Epidermal melanocyte (primary cell): ENCODE measurements around the gene SLC17A2.
A peak's percentile ranks its signal among the peaks of the same experiment; 100 is the strongest.

Experiments used
- DNase-seq: peaks from one replicate; pipeline ENCODE4 v3.0.0; 2011; ENCODE audit warnings: low spot score; ENCODE audit not compliant: insufficient read length

SLC17A2 gene, protein sequence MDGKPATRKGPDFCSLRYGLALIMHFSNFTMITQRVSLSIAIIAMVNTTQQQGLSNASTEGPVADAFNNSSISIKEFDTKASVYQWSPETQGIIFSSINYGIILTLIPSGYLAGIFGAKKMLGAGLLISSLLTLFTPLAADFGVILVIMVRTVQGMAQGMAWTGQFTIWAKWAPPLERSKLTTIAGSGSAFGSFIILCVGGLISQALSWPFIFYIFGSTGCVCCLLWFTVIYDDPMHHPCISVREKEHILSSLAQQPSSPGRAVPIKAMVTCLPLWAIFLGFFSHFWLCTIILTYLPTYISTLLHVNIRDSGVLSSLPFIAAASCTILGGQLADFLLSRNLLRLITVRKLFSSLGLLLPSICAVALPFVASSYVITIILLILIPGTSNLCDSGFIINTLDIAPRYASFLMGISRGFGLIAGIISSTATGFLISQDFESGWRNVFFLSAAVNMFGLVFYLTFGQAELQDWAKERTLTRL

DNA sequence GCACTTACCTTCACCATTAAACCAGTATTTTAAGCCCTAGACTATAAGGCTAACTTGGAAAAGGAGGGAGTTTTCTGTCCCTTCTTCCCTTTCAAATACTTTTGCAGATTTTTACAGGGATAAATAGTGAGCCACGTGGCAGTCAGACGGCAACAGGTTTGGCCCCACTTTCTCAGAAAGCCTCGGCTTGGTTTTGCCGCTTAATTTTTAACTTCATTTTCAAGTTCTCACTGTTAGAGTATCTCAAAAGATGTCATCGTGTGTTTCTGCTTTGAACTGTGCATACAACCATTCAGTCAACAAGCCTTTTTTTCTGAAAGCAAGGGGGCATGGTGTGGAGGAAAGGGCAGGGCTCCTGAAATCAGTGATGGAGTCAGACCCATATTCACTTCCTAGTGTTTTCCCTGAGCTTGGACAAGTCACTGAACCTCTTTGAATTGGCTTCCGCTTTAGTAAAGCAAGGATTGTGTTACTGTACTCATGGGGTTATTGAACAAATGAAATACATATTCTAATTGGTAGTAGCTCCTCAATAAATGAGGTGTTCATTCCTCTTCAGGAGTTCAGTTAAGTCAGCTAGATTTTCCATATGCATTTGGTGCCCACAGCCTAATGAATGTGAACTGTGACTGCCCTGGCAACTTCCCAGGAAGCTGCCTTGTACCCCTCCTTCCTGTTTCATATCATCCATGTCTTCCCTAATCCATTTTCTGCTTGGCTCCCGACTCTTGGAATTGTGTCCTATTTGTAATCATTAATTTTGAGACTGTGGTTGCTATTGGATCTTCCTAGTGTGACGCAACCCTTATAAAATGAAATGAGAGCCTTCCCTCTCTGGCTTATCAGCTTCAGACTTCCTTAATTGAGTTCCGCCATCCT is at the start of gene SLC17A2:
Gene SLC17A2, minus strand, starts transcription at position 160 of the 879 bp plus-strand sequence. CDS start 4,895 bp downstream, outside the sequence.
- no peak for DNase-seq

DNA sequence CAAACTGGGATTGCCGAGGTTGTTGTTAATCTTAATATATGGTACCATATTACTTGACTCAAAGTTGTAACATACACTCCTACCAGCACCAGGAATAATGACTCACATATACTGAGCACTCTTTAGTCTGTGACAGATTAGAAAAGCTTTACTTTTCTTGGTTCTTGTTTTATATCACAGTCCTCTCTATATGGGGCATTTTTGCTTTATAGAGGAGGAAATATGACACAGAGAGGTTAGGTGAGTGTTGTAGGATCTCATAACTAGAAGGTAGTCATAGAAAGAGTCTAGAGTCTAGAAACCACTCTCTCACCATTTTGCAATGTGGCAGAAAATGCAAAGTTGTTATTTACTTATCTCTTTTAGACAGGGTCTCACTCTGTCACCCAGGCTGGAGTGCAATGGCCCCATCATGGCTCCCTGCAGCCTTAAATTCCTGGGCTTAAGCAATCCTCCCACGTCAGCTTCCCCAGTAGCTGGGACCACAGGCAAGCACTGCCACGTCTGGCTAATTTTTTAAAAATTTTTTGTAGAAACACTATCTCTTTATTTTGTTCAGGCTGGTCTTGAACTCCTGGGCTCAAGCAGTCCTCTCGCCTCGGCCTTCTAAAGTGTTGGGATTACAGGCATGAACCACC is 45.6 kb upstream of the SLC17A2 start:
- no peak for DNase-seq

DNA sequence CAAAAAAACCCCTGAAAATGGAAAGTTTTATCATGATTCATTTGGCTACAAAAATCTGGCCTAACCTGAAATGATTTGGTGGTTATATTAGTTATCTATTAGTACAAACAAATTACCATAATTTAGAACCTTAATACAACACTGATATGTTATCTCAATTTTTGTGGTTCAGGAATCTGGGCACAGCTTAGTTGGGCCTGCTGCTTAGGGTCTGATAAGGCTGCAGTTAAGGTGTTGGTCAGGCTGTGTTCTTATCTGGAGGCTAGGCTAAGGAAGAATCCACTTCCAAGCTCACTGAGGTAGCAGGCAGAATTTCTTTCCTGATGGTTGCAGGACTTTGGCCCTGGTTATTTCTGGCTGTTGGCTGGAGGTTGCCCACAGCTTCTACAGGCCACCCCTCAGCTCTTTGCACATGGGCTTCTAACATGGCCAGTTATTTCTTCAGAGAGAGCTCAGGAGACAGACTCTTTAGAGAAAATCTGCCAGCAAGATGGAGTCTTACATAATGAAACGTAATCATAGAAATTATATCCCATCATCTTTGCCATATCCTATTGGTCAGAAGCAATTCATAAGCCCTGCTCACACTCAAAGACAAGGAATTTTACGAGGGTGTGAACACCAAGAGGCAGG is 43.5 kb upstream of the SLC17A2 start:
- DNase-seq: no peak

DNA sequence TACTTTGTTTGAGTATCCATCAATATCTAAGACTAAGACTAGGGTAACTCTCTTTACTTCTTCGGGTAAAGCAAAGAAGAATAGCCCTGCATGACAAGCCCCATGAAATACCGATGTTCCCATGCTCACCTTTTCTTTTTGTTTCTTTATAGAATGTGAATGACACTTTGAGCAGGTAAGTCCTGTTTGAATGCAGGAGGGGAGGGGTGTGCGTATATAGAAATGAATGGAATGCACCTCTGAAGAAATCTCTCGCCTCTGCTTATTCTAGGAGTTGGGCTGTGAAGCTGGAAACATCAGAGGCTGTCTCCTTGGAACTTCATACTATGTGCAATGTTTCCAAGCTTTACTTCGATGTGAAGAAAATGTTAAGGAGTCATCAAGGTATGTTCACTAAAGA is 42.4 kb upstream of the SLC17A2 start:
- DNase-seq: no peak

DNA sequence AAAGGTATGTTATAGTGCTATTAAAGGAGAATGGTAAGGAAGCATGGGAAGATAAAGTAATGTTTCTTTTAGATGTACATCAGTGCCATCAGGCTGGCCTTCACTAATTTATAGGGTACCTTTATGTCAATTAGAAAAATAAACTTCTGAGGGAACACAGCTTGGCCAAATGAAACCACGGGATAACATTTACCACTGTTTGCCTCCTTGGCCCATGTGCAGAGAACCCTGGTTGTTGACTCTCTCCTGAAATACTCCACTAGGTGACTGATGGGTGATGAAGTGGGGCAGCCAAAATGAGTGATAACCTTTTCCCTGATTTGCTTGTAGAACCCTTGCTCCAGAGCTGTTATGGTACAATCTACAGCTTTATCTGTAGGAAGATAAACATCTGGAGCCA is 41.6 kb upstream of the SLC17A2 start:
- DNase-seq: no peak

DNA sequence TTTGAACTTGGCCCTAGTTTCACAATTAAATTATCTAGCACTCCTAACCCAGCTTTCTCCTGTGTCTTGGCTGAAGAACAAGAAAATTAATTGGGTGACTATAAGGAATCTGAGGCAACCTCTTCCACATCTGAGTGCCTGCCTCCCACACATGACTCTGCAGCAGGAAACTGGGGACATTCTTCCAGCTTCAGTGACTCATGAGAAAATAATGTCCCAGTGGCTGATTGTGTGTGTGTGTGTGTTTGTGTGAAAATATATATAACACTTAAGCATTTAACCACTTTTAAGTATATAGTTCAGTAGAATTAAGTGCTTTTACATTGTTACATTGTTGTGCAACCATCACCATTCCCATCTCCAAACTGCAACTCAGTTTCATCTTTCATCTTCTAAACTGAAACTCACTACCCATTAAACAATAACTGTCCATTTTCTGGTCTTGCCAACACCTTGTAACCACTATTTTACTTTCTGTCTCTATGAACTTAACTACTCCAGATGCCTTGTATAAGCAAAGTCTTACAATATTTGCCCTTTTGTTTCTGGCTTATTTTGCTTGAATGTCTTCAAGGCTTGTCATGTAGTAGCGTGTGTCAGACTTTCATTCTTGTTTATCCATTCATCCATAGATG is 40.8 kb upstream of the SLC17A2 start:
- DNase-seq: no peak

DNA sequence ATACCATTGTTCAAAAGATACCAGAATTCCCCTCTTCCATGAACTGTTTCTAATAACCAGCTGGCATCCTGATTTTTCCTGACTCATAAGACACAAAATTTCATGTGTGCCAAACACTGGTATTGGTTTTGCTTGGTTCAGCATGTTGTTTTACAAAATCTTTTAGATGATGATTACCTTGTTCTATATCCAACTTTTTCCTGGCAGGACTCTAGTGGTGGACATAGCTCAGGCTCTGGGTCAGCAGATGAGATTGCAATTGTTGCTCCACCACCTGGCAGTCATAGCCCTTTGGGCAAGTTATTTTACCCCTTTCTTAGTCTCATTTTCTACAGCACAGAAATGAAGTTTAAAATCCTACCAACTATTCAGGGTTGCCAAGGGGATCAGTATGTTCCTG is 38.3 kb upstream of the SLC17A2 start:
- no peak for DNase-seq

DNA sequence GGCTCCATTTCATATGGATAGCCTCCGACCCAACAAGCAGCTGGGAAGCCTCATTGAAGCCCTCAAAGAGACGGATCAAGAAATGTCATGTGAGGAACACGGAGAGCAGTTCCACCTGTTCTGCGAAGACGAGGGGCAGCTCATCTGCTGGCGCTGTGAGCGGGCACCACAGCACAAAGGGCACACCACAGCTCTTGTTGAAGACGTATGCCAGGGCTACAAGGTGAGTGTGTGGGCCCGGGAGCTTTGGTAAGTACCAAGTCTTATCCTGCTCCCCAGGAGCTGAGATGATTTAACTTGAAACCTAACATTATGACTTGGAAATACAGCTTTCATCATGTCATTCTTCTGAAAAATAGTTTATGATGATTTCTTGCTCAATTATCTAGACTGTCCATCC is 36.2 kb upstream of the SLC17A2 start:
- no peak for DNase-seq

DNA sequence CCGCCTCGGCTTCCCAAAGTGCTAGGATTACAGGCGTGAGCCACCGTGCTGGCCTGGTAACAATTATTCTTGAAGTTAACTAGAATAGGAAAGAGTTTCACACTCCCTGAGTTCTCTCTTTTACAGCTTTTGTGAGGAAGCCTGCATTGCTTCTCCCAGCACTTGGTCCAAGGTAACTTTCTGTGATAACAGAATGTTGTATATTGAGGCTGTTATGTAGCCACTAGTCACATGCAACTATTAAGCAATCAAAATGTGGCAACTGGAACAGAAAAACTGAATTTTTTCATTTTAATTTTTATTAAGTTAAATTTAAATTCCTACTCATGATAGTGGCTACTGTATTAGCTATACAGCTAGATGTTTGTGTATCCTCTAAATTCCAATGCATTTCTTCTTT is 34.6 kb upstream of the SLC17A2 start:
- DNase-seq: no peak

DNA sequence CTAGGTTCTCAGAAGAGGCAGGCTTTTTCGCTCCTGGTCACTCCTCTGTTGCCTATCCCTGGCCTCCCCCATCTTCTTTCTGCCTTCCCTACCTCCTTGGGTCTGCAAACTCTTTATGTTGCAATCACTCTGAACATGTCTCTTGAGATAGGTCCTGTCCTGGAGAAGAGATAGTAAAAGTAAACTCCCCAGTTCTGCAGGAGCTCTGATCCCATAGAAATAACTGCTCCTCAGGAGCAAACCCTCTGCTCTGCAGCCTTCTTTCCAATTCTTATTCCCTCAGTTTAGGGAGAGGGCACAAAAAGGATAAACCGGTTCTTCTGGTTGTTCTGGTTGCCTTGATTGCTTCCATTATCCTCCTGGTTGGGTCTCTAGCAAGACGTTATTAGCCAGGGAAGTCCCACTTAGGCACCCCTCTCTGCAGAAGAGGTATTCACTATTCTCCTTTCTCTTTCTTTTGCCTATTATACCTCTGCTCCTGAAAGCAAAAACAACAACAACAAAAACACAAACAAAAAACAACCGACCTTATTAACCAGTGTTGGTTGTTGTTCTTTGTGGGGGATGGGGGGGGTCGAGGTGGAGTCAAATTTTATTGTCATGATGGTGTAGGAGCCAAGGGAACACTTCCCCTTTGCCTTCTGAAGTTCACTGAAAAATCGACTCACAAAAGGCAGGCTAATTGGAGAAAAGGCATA is 33.1 kb upstream of the SLC17A2 start:
- DNase-seq: no peak

DNA sequence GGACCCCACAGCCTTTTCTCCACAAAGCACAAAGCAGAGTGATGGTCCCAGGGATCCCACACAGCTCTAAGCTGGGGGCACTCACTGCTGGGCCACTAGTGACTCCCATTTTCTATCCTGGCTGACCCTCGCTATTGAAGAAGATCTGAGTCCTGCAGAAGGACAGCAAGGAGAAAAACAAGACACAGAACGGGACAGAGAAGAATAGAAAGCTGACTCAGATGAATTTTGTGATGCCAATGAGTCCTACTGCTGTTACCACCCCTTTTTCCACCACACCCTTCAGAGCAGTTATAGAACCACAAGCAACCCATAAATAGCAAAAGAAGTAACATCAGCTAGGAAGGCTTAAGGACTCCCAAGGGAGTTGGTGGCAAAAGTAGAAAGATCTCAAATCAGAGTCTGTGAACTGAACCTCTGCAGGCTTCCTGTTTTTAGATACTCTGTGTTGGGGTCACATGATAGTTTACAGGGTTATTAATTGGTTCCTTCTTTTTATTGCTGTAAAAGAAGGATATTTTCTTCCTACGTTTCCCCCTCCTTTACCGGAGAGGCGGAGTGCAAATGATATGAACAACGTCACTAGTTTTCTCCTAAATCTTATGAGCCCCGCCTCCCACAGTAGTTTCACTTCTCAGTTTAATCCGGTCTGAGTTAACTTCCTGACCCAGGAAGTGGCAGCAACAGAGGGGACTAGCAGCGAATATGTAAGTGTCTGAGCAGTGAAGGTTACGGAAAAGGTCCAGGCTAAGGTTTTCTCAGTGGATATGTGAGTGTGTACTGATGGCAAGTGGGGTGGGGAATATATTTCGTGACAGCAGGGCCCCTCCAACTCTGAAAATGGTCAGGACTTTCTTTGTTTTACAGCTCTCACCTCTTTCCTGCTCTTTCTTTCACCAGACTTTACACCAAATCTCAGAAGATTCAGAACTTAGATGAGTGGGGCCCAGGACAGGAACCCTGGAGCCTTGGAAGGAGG is 31.9 kb upstream of the SLC17A2 start, which contains the start of gene TRIM38:
Gene TRIM38, plus strand, starts transcription at position 654 of the 979 bp plus-strand sequence. CDS start 3,721 bp downstream, outside the sequence.
- peak; percentile 71 for DNase-seq

DNA sequence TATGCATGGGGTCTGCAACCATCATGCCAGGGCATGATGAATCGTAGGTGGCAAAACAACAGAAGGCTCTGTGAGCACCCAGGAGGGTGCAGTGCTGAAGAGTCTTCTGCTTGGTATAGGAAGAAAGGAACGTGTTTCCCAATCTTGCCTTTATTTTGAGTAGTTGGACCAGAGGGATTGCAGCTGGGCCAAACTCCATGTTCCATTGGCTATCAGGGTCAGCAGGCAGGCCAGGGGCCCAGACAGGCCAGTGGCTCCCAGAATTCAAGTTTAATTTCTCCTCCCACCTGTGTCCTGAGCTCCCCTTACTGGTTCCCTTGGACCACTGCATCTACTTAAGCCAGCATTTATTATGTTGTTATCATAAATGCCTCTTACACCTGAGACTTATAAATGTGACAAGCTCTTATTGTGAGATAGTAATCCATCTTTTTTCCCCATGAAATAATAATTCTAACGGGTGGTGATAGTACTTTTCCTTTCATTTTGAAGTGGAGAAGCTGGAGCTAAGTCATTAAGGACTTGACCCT is 31.2 kb upstream of the SLC17A2 start:
- DNase-seq: no peak

DNA sequence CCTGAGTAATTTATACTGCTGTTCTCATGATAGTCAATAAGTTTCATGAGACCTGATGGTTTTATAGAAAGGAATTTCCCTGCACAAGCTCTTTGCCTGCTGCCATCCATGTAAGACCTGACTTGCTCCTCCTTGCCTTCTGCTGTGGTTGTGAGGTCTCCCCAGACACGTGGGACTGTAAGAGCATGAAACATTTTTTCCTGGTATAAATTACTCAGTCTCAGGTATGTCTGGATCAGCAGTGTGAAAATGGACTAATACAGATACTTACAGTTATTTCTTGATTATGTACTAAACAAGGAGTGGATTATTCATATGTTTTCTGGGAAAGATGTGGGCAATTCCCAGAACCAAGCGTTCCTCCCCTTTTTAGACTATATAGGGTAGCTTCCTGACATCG is 30.2 kb upstream of the SLC17A2 start:
- DNase-seq: no peak

DNA sequence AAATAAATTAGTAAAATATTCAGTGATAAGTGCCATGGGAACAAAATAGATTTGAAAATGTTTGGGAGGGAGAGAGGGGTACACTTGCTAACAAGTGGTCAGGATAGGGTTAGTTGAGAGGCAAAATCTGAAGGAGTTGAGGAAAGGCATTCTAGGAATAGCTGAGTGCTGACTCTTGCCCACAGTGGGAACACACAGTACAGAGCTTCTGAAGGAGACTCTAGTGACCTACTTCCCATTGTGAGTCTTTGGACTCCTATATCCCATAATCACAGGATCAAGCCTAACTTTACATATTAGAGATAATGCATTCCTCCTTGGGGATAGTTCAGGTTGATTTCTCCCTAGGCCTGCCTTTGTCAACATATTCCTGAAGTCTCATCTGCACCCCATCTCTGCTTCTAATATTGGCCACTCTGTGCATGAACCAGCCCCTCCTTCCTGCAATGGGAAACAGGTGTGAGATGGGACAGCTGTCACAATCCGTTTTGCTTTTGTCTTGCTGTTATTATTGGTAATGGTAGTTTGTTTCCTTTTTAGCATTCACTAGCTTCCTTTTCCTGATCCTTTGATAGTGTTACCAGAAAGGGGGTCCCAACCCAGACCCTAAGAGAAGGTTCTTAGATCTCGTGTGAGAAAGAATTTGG is 29.5 kb upstream of the SLC17A2 start:
- DNase-seq: no peak

DNA sequence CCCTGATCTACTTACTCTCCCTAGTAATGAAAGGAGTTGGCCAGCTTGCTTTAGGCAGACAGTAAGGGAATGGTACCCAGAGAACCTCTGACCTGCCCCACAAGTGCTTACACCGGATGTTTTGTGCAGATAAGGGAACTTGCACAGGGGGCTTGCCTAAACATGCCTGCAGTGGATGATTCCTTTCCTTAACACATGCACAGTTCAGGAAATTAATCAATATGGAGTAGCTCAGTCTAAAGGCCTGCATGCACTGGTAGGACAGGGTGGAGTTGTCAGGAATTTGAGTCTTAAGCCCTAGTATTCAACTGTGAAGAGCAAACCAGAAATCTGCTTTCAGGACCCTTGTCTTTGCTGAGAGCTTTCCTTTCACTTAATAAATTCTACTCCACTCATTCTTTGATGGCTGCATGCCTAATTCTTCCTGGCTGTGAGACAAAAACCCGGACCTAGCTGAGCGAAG is 28.2 kb upstream of the SLC17A2 start:
- DNase-seq: no peak

DNA sequence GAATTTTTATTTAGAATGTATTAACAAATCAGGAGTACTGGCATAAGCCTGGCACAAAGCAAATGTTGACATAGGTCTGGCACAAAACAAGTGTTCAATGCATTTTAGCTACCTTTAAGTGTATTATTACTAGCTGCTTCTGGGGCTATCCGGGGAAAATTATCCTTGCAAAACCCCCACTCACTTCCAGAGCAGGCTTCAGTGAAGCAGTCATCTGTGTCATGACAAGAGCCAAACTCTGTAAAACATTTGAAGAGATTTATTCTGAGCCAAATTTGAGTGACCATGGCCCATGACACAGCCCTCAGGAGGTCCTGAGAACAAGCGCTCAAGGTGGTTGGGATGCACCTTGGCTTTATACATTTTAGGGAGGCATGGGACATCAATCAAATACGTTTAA is 25.7 kb upstream of the SLC17A2 start:
- DNase-seq: no peak

DNA sequence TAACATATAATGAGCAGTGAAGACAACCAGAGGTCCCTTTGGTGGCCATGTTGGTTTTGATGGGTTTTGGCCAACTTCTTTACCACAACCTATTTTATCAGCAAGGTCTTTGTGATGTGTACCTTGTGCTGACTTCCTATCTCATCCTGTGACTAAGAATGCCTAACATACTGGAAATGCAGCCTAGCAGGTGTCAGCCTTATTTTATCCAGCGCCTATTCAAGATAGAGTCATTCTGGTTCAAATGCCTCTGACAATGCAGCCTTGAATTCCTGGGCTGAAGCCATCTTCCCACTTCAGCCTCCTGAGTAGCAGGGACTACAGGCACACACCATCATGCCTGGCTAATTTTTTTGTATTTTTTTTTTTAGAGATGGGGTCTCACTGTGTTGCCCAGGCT is 24.3 kb upstream of the SLC17A2 start:
- no peak for DNase-seq

DNA sequence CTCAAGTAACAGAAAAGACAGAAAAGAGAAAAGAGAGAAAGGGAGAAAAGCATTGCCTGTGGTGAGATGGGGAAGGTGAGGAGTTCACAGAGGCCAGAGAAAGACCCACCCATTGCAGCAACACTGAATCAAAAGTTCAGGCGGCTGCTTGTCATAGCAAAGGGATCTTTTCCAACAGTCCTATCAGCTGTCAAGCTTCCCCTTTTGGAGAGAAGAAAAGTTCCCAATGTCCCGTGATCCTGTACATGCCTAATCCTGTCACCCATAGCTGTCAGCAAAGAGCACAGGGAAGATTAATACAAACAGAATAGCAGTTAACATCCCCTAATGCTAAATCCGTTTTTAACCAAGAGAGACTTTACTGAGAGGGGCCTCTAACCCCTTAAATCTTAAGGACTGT is 23.2 kb upstream of the SLC17A2 start:
- no peak for DNase-seq
